Caco-2 (cell line): ENCODE data around the gene SPRTN. TPM values are rescaled to one million over a fixed set of nuclear protein-coding genes. Genes with fewer than 3 reads are reported as not detected.

ENCODE experiments used
- BruUV-seq: library from RNA; stranded (reverse); fragments of 400-500 nt; replicated peaks from 2 replicates; lab custom pipeline; 2021; lab: Mats Ljungman, UMichigan
- CTCF ChIA-PET: fragments of 300-600 bp; sonication (Branson Sonifier 250); formaldehyde crosslinking; loops from one replicate; lab custom pipeline; 2022; ENCODE audit warnings: antibody characterized with exemption; lab: Charles Lee
- POLR2A ChIA-PET: fragments of 300-600 bp; sonication (Branson Sonifier 250); formaldehyde crosslinking; loops from one replicate; lab custom pipeline; 2022; ENCODE audit warnings: antibody characterized with exemption; lab: Charles Lee
- DNase-seq, 2 experiments: peaks; one replicate each; pipeline versions ENCODE4 v3.0.0 to v3.0.0-alpha.2; 2020 to 2022
- H3K27me3 ChIP-seq: replicated peaks from 2 replicates; pipeline ENCODE4 v1.6.0; 2011; ENCODE audit warnings: low read length; ENCODE audit not compliant: control insufficient read depth, insufficient read depth
- H3K36me3 ChIP-seq: 2 replicates; pipeline ENCODE4 v1.5.1; 2011; ENCODE audit warnings: low read length; ENCODE audit not compliant: control insufficient read depth, insufficient read depth
- H3K4me1 ChIP-seq: fragments of 250-450 bp; sonication (Bioruptor Pico); 2 replicates; pipeline ENCODE4 v1.5.1; 2020; ENCODE audit warnings: mild to moderate bottlenecking
- H3K4me3 ChIP-seq: 2 replicates; pipeline ENCODE4 v1.5.1; 2011; ENCODE audit warnings: low read depth, mild to moderate bottlenecking, control low read depth, low read length
- H3K9me3 ChIP-seq: fragments of 250-450 bp; sonication (Bioruptor Pico); 2 replicates; pipeline ENCODE4 v1.5.1; 2020; ENCODE audit warnings: mild to moderate bottlenecking, moderate library complexity
- H3K27ac Mint-ChIP-seq: one replicate; pipeline ENCODE4 v1.8.0; 2022; ENCODE audit warnings: mixed read lengths; ENCODE audit not compliant: unreplicated experiment
- H3K27me3 Mint-ChIP-seq: one replicate; pipeline ENCODE4 v1.8.0; 2022; ENCODE audit warnings: mixed read lengths; ENCODE audit not compliant: insufficient read depth, unreplicated experiment
- H3K36me3 Mint-ChIP-seq: one replicate; pipeline ENCODE4 v1.8.0; 2022; ENCODE audit warnings: mild to moderate bottlenecking, mixed read lengths; ENCODE audit not compliant: insufficient read depth, unreplicated experiment
- H3K4me1 Mint-ChIP-seq: one replicate; pipeline ENCODE4 v1.8.0; 2022; ENCODE audit warnings: low read depth, mixed read lengths; ENCODE audit not compliant: unreplicated experiment
- H3K4me3 Mint-ChIP-seq: one replicate; pipeline ENCODE4 v1.8.0; 2022; ENCODE audit warnings: mild to moderate bottlenecking, moderate library complexity, mixed read lengths; ENCODE audit not compliant: unreplicated experiment
- H3K9me3 Mint-ChIP-seq: one replicate; pipeline ENCODE4 v1.8.0; 2022; ENCODE audit warnings: mixed read lengths; ENCODE audit not compliant: unreplicated experiment
- intact Hi-C: fragments of 100-400 bp; cut with micrococcal nuclease; formaldehyde crosslinking; loops from one replicate; pipeline ENCODE4 v1.10.0; 2022; ENCODE audit not compliant: unreplicated experiment
- total RNA-seq: library from RNA; stranded (reverse); gene quantifications from 2 replicates; pipeline ENCODE4 v1.2.3, GENCODE V29; 2022
- TF ChIP-seq, protein P1 (sequence below), 2 experiments: fragments of 200-600 bp in 1 of 2; IDR thresholded peaks; 1 replicate in 1 of 2; 2 replicates in 1 of 2; pipeline versions ENCODE4 v1.5.1 to v1.8.0; 2011 to 2022; ENCODE audit warnings: antibody characterized with exemption in 1 of 2, control low read depth in 1 of 2, inconsistent platforms in 1 of 2, low read depth in 1 of 2, low read length in 1 of 2, mild to moderate bottlenecking in 1 of 2, moderate library complexity in 1 of 2; ENCODE audit not compliant: insufficient read depth in 1 of 2, severe bottlenecking in 1 of 2, unreplicated experiment in 1 of 2

Gene SPRTN
- total RNA-seq, 1 experiment from 2014 or later = 21.3 TPM

DNA sequence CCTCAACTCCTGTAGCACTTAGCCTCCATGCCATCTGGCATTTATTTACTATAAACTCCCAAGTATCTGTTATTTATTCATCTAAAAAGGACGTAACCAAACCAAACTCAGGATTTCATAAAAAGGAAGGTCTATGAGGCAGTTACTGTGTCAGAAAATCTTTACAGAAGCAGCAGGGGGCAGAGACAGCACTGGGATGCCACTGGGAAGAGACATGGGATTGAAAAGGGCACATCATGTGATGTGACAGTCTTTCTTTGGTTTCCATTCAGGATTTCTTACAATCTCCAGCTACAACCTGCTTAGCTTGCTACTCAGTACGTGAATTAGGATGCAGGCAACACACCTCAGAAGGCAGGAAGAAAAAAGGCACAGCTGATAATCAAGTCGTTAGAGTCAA is 31.2 kb downstream of the SPRTN start:
- Mint-ChIP-seq H3K9me3 (no peaks in the 10 kb centered on the region), H3K36me3 (peaks cover 22% of the 10 kb centered on the region), H3K27ac (no peak overlapping the region), H3K4me3 (no peak overlapping the region), H3K4me1 (no peaks in the 10 kb centered on the region), H3K27me3 (no peaks in the 10 kb centered on the region)
- POLR2A ChIA-PET = no interaction called here
- no peaks in the 10 kb centered on the region for H3K4me1 ChIP-seq
- DNase-seq = peak in 1 of 2 experiments; percentile 23
- CTCF ChIA-PET = interaction anchor here (0.6 kb wide), 1 partner anchor 216 kb away, joined by 3 read pairs; no protein-coding TSS in a partner anchor
- no peaks in the 10 kb centered on the region for H3K36me3 ChIP-seq
- no TSS peak for BruUV-seq
- no peaks in the 10 kb centered on the region for H3K27me3 ChIP-seq
- intact Hi-C loops = loop anchor here (1.0 kb wide), 1 partner anchor 53 kb away; the partner anchor contains the start of gene EGLN1
- TF ChIP-seq, protein P1, sequence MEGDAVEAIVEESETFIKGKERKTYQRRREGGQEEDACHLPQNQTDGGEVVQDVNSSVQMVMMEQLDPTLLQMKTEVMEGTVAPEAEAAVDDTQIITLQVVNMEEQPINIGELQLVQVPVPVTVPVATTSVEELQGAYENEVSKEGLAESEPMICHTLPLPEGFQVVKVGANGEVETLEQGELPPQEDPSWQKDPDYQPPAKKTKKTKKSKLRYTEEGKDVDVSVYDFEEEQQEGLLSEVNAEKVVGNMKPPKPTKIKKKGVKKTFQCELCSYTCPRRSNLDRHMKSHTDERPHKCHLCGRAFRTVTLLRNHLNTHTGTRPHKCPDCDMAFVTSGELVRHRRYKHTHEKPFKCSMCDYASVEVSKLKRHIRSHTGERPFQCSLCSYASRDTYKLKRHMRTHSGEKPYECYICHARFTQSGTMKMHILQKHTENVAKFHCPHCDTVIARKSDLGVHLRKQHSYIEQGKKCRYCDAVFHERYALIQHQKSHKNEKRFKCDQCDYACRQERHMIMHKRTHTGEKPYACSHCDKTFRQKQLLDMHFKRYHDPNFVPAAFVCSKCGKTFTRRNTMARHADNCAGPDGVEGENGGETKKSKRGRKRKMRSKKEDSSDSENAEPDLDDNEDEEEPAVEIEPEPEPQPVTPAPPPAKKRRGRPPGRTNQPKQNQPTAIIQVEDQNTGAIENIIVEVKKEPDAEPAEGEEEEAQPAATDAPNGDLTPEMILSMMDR (IDR thresholded peaks at IDR 0.05; ENCODE audit: insufficient read depth in 1 of 2, low read depth in 1 of 2, low read length in 1 of 2, severe bottlenecking in 1 of 2, unreplicated experiment in 1 of 2) = peak; percentile 17 to 26
- H3K4me3 ChIP-seq = no peak overlapping the region
- H3K9me3 ChIP-seq = no peaks in the 10 kb centered on the region

DNA sequence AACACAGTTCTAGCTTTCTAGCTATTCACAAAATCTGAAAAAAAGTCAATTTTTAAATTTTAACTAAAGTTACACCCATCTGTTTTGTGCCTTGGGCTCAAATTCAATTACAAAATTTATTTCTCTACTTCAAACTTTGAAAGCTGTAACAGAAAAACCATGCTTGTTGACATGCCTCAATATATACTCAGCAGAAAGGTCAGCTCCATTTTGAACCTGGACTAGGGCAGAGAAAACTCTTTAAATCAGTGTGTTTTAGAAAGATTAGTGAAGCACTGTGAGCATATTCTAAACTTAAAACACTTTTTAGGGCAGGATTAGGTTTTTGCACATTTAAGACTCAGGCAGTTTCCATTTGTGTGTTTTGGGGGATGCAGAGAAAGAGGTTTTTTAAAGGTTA is 34.4 kb downstream of the SPRTN start:
- ChIA-PET CTCF (no interaction called here), POLR2A (interaction anchor here (0.5 kb wide), 1 partner anchor 12 kb away, joined by 3 read pairs; no protein-coding TSS in a partner anchor)
- Mint-ChIP-seq H3K27me3 (no peaks in the 10 kb centered on the region), H3K4me3 (no peak overlapping the region), H3K9me3 (no peaks in the 10 kb centered on the region), H3K27ac (no peak overlapping the region), H3K4me1 (no peaks in the 10 kb centered on the region), H3K36me3 (peaks cover 12% of the 10 kb centered on the region)
- Histone ChIP-seq H3K27me3 (no peaks in the 10 kb centered on the region), H3K4me3 (no peak overlapping the region), H3K9me3 (no peaks in the 10 kb centered on the region), H3K4me1 (no peaks in the 10 kb centered on the region), H3K36me3 (no peaks in the 10 kb centered on the region)
- no TSS peak for BruUV-seq
- intact Hi-C loops = no loop called here
- DNase-seq = no peak
- TF ChIP-seq, protein P1 (IDR thresholded peaks at IDR 0.05; ENCODE audit: insufficient read depth in 1 of 2, low read depth in 1 of 2, low read length in 1 of 2, severe bottlenecking in 1 of 2, unreplicated experiment in 1 of 2) = no peak

DNA sequence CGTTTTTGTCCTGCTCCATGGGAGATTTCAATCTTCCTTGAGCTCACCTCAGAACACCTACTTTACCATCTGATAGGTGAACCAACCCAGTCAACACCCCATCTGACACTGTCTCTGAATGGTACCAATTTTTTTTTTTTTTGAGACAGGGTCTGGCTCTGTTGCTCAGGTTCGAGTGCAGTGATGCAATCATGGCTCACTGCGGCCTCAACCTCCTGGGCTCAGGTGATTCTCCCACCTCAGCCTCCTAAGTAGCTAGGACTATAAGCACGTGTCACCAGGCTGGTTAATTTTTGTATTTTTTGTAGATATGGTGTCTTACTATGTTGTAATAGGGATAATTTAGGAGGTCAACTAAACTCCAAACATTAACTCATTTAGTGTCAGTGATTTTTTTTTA is 36.3 kb downstream of the SPRTN start:
- no peak for DNase-seq
- no peaks in the 10 kb centered on the region for H3K4me1 ChIP-seq
- no peaks in the 10 kb centered on the region for H3K27me3 ChIP-seq
- H3K36me3 ChIP-seq = no peaks in the 10 kb centered on the region
- H3K4me3 ChIP-seq = no peak overlapping the region
- intact Hi-C loops = no loop called here
- Mint-ChIP-seq H3K27ac (no peak overlapping the region), H3K4me3 (no peak overlapping the region), H3K36me3 (peaks cover 12% of the 10 kb centered on the region), H3K9me3 (no peaks in the 10 kb centered on the region), H3K27me3 (no peaks in the 10 kb centered on the region), H3K4me1 (no peaks in the 10 kb centered on the region)
- TF ChIP-seq, protein P1 (IDR thresholded peaks at IDR 0.05; ENCODE audit: insufficient read depth in 1 of 2, low read depth in 1 of 2, low read length in 1 of 2, severe bottlenecking in 1 of 2, unreplicated experiment in 1 of 2) = no peak
- ChIA-PET CTCF (no interaction called here), POLR2A (no interaction called here)
- BruUV-seq = no TSS peak
- no peaks in the 10 kb centered on the region for H3K9me3 ChIP-seq
